GM12878 (cell line): ENCODE data around the gene MYO16. TPM values are rescaled to one million over a fixed set of nuclear protein-coding genes. Genes with fewer than 3 reads are reported as not detected.

Source experiments
- ATAC-seq: fragments of 200-7000 bp; cut with Tn5 transposase; 3 replicates; pipeline ENCODE4 v1.9.1; 2020; ENCODE audit warnings: mild to moderate bottlenecking, moderate library complexity
- BruUV-seq: library from RNA; stranded (reverse); fragments of 400-500 nt; replicated peaks from 2 replicates; lab custom pipeline; 2021; lab: Mats Ljungman, UMichigan
- CTCF ChIA-PET: fragments of 300-600 bp; sonication (Branson Sonifier 250); formaldehyde crosslinking; extraction: SDS; loops from one replicate; lab custom pipeline; 2021; ENCODE audit warnings: inconsistent platforms; lab: Yijun Ruan, JAX
- POLR2A ChIA-PET: fragments of 350-600 bp; formaldehyde crosslinking; extraction: SDS; loops from one replicate; lab custom pipeline; 2021; ENCODE audit warnings: inconsistent platforms; lab: Charles Lee
- RAD21 ChIA-PET: fragments of 300-600 bp; sonication (Branson Sonifier 250); formaldehyde crosslinking; loops from one replicate; lab custom pipeline; 2023; ENCODE audit warnings: antibody characterized with exemption; ENCODE audit not compliant: unreplicated experiment; lab: Charles Lee
- SMC1A ChIA-PET: fragments of 300-600 bp; sonication (Branson Sonifier 250); formaldehyde crosslinking; loops from one replicate; lab custom pipeline; 2023; ENCODE audit not compliant: unreplicated experiment, uncharacterized antibody; lab: Charles Lee
- DNase-seq: peaks from one replicate; pipeline ENCODE4 v3.0.0-alpha.2; 2011; ENCODE audit warnings: low read depth, low spot score
- FAIRE-seq: peaks from 3 replicates; lab custom pipeline; 2011; peaks lifted over from hg19 to GRCh38; lab: Jason Lieb, UNC
- H2AFZ ChIP-seq: 2 replicates; pipeline ENCODE4 v1.6.0; 2011; ENCODE audit warnings: low read depth, low read length, control low read depth; ENCODE audit not compliant: control insufficient read depth
- H3K27ac ChIP-seq: 2 replicates; pipeline ENCODE4 v1.5.1; 2011; ENCODE audit warnings: control low read depth; ENCODE audit not compliant: control insufficient read depth, insufficient read depth
- H3K27me3 ChIP-seq, 2 experiments: replicated peaks in 1 of 2; 2 replicates each; pipeline versions ENCODE4 v1.6.0 to v1.6.1; 2011; ENCODE audit warnings: low read length in 1 of 2; ENCODE audit not compliant: control insufficient read depth in 2 of 2, insufficient read depth in 2 of 2
- H3K36me3 ChIP-seq, 2 experiments: 2 replicates each; pipeline ENCODE4 v1.5.1; 2011; ENCODE audit warnings: low read length in 1 of 2; ENCODE audit not compliant: control insufficient read depth in 2 of 2, insufficient read depth in 2 of 2
- H3K4me1 ChIP-seq: 2 replicates; pipeline ENCODE4 v1.6.1; 2011; ENCODE audit warnings: mild to moderate bottlenecking, low read length, moderate library complexity, mixed read lengths; ENCODE audit not compliant: control insufficient read depth, insufficient read depth
- H3K4me2 ChIP-seq: 2 replicates; pipeline ENCODE4 v1.6.0; 2011; ENCODE audit warnings: control low read depth; ENCODE audit not compliant: control insufficient read depth, insufficient read depth
- H3K4me3 ChIP-seq: fragments of 200-600 bp; sonication (generic); 2 replicates; pipeline ENCODE4 v1.5.1; 2016
- H3K79me2 ChIP-seq: 2 replicates; pipeline ENCODE4 v1.6.0; 2011; ENCODE audit warnings: low read length; ENCODE audit not compliant: control insufficient read depth, insufficient read depth
- H3K9ac ChIP-seq: 2 replicates; pipeline ENCODE4 v1.8.0; 2011; ENCODE audit warnings: low read length, control low read depth, mixed read lengths; ENCODE audit not compliant: control insufficient read depth, insufficient read depth
- H3K9me3 ChIP-seq: replicated peaks from 3 replicates; pipeline ENCODE4 v1.5.1; 2011; ENCODE audit warnings: mild to moderate bottlenecking, low read length; ENCODE audit not compliant: control insufficient read depth, insufficient read depth
- H4K20me1 ChIP-seq: 2 replicates; pipeline ENCODE4 v1.6.0; 2011; ENCODE audit not compliant: control insufficient read depth, insufficient read depth
- EED ChIP-seq: sonication (generic); IDR thresholded peaks from 2 replicates; pipeline ENCODE4 v1.6.1; 2016; ENCODE audit warnings: antibody characterized with exemption, low read depth
- EGR1 ChIP-seq, 2 experiments: IDR thresholded peaks; 1 replicate in 1 of 2; 2 replicates in 1 of 2; pipeline ENCODE4 v1.6.1; 2011 to 2012; ENCODE audit warnings: low read depth in 2 of 2, low read length in 2 of 2, borderline replicate concordance in 1 of 2, mild to moderate bottlenecking in 1 of 2, moderate library complexity in 1 of 2
- GABPA ChIP-seq: IDR thresholded peaks from 2 replicates; pipeline ENCODE4 v1.6.1; 2014; ENCODE audit warnings: antibody characterized with exemption, low read depth, mild to moderate bottlenecking, inconsistent platforms
- SPI1 ChIP-seq: IDR thresholded peaks from 2 replicates; pipeline ENCODE4 v1.6.1; 2011; ENCODE audit warnings: low read depth, mild to moderate bottlenecking, low read length, moderate library complexity, borderline replicate concordance; ENCODE audit not compliant: insufficient read depth
- STAT3 ChIP-seq: IDR thresholded peaks from 2 replicates; pipeline ENCODE4 v1.6.1; 2011; ENCODE audit warnings: low read depth, low read length, improper control_type of control experiment
- TBL1XR1 ChIP-seq: IDR thresholded peaks from 2 replicates; pipeline ENCODE4 v1.6.1; 2012; ENCODE audit warnings: low read depth, low read length, improper control_type of control experiment
- ZNF274 ChIP-seq: IDR thresholded peaks from one replicate; pipeline ENCODE4 v1.8.0; 2011; ENCODE audit not compliant: insufficient read length, insufficient read depth
- WGBS: methylation state at CpG from one replicate; pipeline ENCODE4 v1.1.6; 2016; ENCODE audit warnings: low lambda C conversion rate; ENCODE audit not compliant: insufficient replicate concordance, insufficient coverage; ENCODE audit errors: missing lambda C conversion rate; 5-methylcytosine and 5-hydroxymethylcytosine counted together
- in situ Hi-C: fragments of 300-500 bp; cut with MboI; formaldehyde crosslinking; loops from 9 replicates; pipeline ENCODE4 v1.14.3; 2018; ENCODE audit warnings: mixed read lengths
- intact Hi-C: fragments of 100-400 bp; cut with micrococcal nuclease; formaldehyde crosslinking; loops from one replicate; pipeline ENCODE4 v1.14.2; 2022; ENCODE audit not compliant: unreplicated experiment
- polyA plus RNA-seq, 11 experiments: library from polyadenylated mRNA; depleted of rRNA in 4 of 11; unstranded in 6 of 11; stranded (reverse) in 5 of 11; fragments of >200 nt; fragmentation: Nextera tagmentation in 4 of 11; fragmentation: Illumina TruSeq in 1 of 11; extraction: Ambion mirVana in 4 of 11; extraction: Trizol in 1 of 11; gene quantifications; 1 replicate in 1 of 11; 2 replicates in 10 of 11; pipeline versions ENCODE4 v1.2.1 to v1.2.3, GENCODE V29; 2011 to 2016; ENCODE audit warnings: inconsistent platforms in 2 of 11, missing spikeins in 2 of 11, low read depth in 1 of 11
- total RNA-seq, 4 experiments: library from RNA; depleted of rRNA in 3 of 4; stranded (reverse); fragments of >200 nt in 3 of 4; fragmentation: Illumina TruSeq in 1 of 4; extraction: Trizol in 1 of 4; gene quantifications; 2 replicates each; pipeline versions ENCODE4 v1.2.1 to v1.2.3, GENCODE V29; 2013 to 2021

MYO16 gene
- total and polyA plus RNA-seq, 10 of the 15 experiments (the other 5 are each of a cell fraction or from before 2014, with no cell fraction given) = under 0.01 to 1.7 (median 0.05) TPM; not detected in 4

- no TSS peak for BruUV-seq
Observed at GRCh38 chr13:108955741-108956140, 326.3 kb downstream of the MYO16 start.

GRCh38 chr13:108957369-108958012 is 328.1 kb downstream of the MYO16 start:
- in situ Hi-C loops = loop anchor here (25.0 kb wide), 1 partner anchor 1455 kb away; no protein-coding TSS in a partner anchor
- WGBS = 45% methylated on average over 11 of the region's 11 CpGs
- no peak for DNase-seq
- ChIA-PET POLR2A (no interaction called here), SMC1A (interaction anchor here (0.7 kb wide), 1 partner anchor 344 kb away, joined by 3 read pairs; no protein-coding TSS in a partner anchor), RAD21 (interaction anchor here (0.7 kb wide), 1 partner anchor 855 kb away, joined by 4 read pairs; no protein-coding TSS in a partner anchor), CTCF (no interaction called here)
- Histone ChIP-seq H4K20me1 (no peaks in the 10 kb centered on the region), H3K79me2 (no peaks in the 10 kb centered on the region), H3K9me3 (no peaks in the 10 kb centered on the region), H3K4me2 (no peak overlapping the region), H3K36me3 (no peaks in the 10 kb centered on the region), H3K9ac (no peak overlapping the region), H3K27me3 (no peaks in the 10 kb centered on the region), H2AFZ (no peak overlapping the region), H3K4me1 (no peaks in the 10 kb centered on the region), H3K4me3 (no peak overlapping the region), H3K27ac (no peak overlapping the region)
- no TSS peak for BruUV-seq
- no peak for FAIRE-seq
- intact Hi-C loops = no loop called here
- ATAC-seq = no peak
- TF ChIP-seq SPI1 = no peak
- no peak for TF ChIP-seq ZNF274
- no peak for TF ChIP-seq EGR1 (IDR thresholded peaks at IDR 0.05; ENCODE audit: borderline replicate concordance in 1 of 2, low read depth in 2 of 2, low read length in 2 of 2)
- TF ChIP-seq GABPA = no peak
- TF ChIP-seq EED = no peak
- TF ChIP-seq TBL1XR1 = no peak
- TF ChIP-seq, all 136 proteins: peak for 0

More at GRCh38 chr13:108955741-108956140, 326.3 kb downstream of the MYO16 start:
- in situ Hi-C loops = loop anchor here (25.0 kb wide), 1 partner anchor 1457 kb away; no protein-coding TSS in a partner anchor
- Histone ChIP-seq H3K9me3 (no peaks in the 10 kb centered on the region), H3K9ac (no peak overlapping the region), H4K20me1 (no peaks in the 10 kb centered on the region), H3K36me3 (no peaks in the 10 kb centered on the region), H2AFZ (no peak overlapping the region), H3K27ac (no peak overlapping the region), H3K4me2 (no peak overlapping the region), H3K4me1 (no peaks in the 10 kb centered on the region), H3K4me3 (no peak overlapping the region), H3K79me2 (no peaks in the 10 kb centered on the region), H3K27me3 (no peaks in the 10 kb centered on the region)
- FAIRE-seq (no peak), ATAC-seq (no peak), DNase-seq (no peak)
- WGBS = 53% methylated on average over 5 of the region's 5 CpGs
- intact Hi-C loops = no loop called here
- RAD21 ChIA-PET = interaction anchor here (1.0 kb wide), 1 partner anchor 40 kb away, joined by 3 read pairs; no protein-coding TSS in a partner anchor
- CTCF ChIA-PET = interaction anchor here (0.5 kb wide), 1 partner anchor 808 kb away, joined by 3 read pairs; no protein-coding TSS in a partner anchor
- POLR2A ChIA-PET = no interaction called here
- SMC1A ChIA-PET = interaction anchor here (1.2 kb wide), 1 partner anchor 40 kb away, joined by 4 read pairs; no protein-coding TSS in a partner anchor
- TF ChIP-seq STAT3 = no peak
